ENCODE results near the gene PATE4.
A peak's percentile ranks its signal among the peaks of the same experiment; 100 is the strongest.

Gene PATE4

GRCh38 chr11:125887373-125888324, 54.5 kb downstream of the PATE4 start, which contains the start of gene HYLS1:
Gene HYLS1, plus strand, starts transcription at chr11:125887668. Its CDS starts 11,701 bp downstream, at chr11:125899369.
- DNase-seq (ENCODE audit: low read depth), result peak; percentile 85
